CD4-positive, alpha-beta T cell (primary cell): ENCODE results near the gene HSPG2. TPM values are rescaled to one million over a fixed set of nuclear protein-coding genes. Genes with fewer than 3 reads are reported as not detected.

ENCODE experiments used
- ATAC-seq: fragments of 200-7000 bp; cut with Tn5 transposase; one replicate; pipeline ENCODE4 v1.10.0; 2022; ENCODE audit warnings: mild to moderate bottlenecking; ENCODE audit not compliant: poor library complexity
- CTCF ChIA-PET: fragments of 350-600 bp; sonication (Branson Sonifier 250); formaldehyde crosslinking; loops from one replicate; lab custom pipeline; 2021; ENCODE audit warnings: antibody characterized with exemption, inconsistent platforms; lab: Charles Lee
- POLR2A ChIA-PET: fragments of 350-600 bp; sonication (Branson Sonifier 250); formaldehyde crosslinking; loops from one replicate; lab custom pipeline; 2021; ENCODE audit warnings: antibody characterized with exemption, inconsistent platforms; lab: Charles Lee
- DNase-seq, 14 experiments: peaks; one replicate each; pipeline ENCODE4 v3.0.0-alpha.2; 2013 to 2020; ENCODE audit warnings: mixed read lengths in 2 of 14
- H3K27ac ChIP-seq, 2 donors: one replicate each; pipeline versions ENCODE4 v1.5.1 to v1.7.0; 2013; ENCODE audit warnings: low read length in 2 of 2, low read depth in 1 of 2, mild to moderate bottlenecking in 1 of 2
- H3K27me3 ChIP-seq, 2 experiments: 1 replicate in 1 of 2; 2 replicates in 1 of 2; pipeline versions ENCODE4 v1.6.1 to v1.7.0; 2013; ENCODE audit warnings: low read length in 2 of 2, control low read depth in 1 of 2, mild to moderate bottlenecking in 1 of 2, moderate library complexity in 1 of 2; ENCODE audit not compliant: insufficient read depth in 2 of 2, control insufficient read depth in 1 of 2
- H3K36me3 ChIP-seq: one replicate; pipeline ENCODE4 v1.6.1; 2013; ENCODE audit warnings: low read length, control low read depth; ENCODE audit not compliant: insufficient read depth
- H3K4me1 ChIP-seq: one replicate; pipeline ENCODE4 v1.6.1; 2013; ENCODE audit warnings: low read length, control low read depth; ENCODE audit not compliant: insufficient read depth
- H3K4me3 ChIP-seq: one replicate; pipeline ENCODE4 v1.5.1; 2013; ENCODE audit warnings: mild to moderate bottlenecking, low read length, moderate library complexity
- H3K9me3 ChIP-seq, 2 experiments: 1 replicate in 1 of 2; 2 replicates in 1 of 2; pipeline versions ENCODE4 v1.6.1 to v1.7.0; 2013; ENCODE audit warnings: low read length in 2 of 2, mild to moderate bottlenecking in 2 of 2, control low read depth in 1 of 2, moderate library complexity in 1 of 2; ENCODE audit not compliant: control insufficient read depth in 1 of 2, insufficient read depth in 1 of 2
- H3K27ac Mint-ChIP-seq: one replicate; pipeline ENCODE4 v1.8.0; 2020; ENCODE audit warnings: mixed read lengths
- H3K27me3 Mint-ChIP-seq: one replicate; pipeline ENCODE4 v1.8.0; 2021; ENCODE audit warnings: mixed read lengths
- H3K36me3 Mint-ChIP-seq: one replicate; pipeline ENCODE4 v1.8.0; 2021; ENCODE audit warnings: low read depth, mixed read lengths
- H3K4me1 Mint-ChIP-seq: one replicate; pipeline ENCODE4 v1.8.0; 2021; ENCODE audit warnings: low read depth, mixed read lengths
- H3K4me3 Mint-ChIP-seq: one replicate; pipeline ENCODE4 v1.8.0; 2020; ENCODE audit warnings: mild to moderate bottlenecking, mixed read lengths
- H3K9me3 Mint-ChIP-seq: one replicate; pipeline ENCODE4 v1.8.0; 2020; ENCODE audit warnings: mixed read lengths
- intact Hi-C, 2 experiments: fragments of 100-400 bp; cut with DNase I in 1 of 2; cut with micrococcal nuclease in 1 of 2; formaldehyde crosslinking; loops; one replicate each; pipeline versions ENCODE4 v1.15.1 to v1.9.0; 2023 to 2025; cut with DNase I, micrococcal nuclease
- total RNA-seq, 174 experiments: library from RNA in 2 of 174; stranded (reverse) in 2 of 174; gene quantifications; one replicate each; pipeline ENCODE4 v1.2.3 and lab custom pipeline; 2021 to 2026
- TF ChIP-seq, protein P1 (sequence below): fragments of 200-600 bp; IDR thresholded peaks from one replicate; pipeline ENCODE4 v1.8.0; 2022; ENCODE audit warnings: antibody characterized with exemption, mild to moderate bottlenecking

The HSPG2 gene
- total RNA-seq, 2 experiments from 2014 or later = 10.8 to 11.0 TPM

GRCh38 chr1:21841852-21842466, 95.2 kb downstream of the HSPG2 start:
- H3K27me3 Mint-ChIP-seq = no peaks in the 10 kb centered on the region
- peaks cover 4% of the 10 kb centered on the region for H3K36me3 Mint-ChIP-seq
- Histone ChIP-seq H3K4me1 (no peaks in the 10 kb centered on the region), H3K4me3 (no peak overlapping the region), H3K36me3 (no peaks in the 10 kb centered on the region), H3K27ac (no peak overlapping the region), H3K27me3 (no peaks in the 10 kb centered on the region), H3K9me3 (no peaks in the 10 kb centered on the region)
- ChIA-PET CTCF (no interaction called here), POLR2A (no interaction called here)
- H3K27ac Mint-ChIP-seq = no peak overlapping the region
- H3K9me3 Mint-ChIP-seq = no peaks in the 10 kb centered on the region
- H3K4me1 Mint-ChIP-seq = no peaks in the 10 kb centered on the region
- ATAC-seq (no peak), DNase-seq (peak in 1 of 14 experiments; percentile 1)
- no peak overlapping the region for H3K4me3 Mint-ChIP-seq
- TF ChIP-seq, protein P1, sequence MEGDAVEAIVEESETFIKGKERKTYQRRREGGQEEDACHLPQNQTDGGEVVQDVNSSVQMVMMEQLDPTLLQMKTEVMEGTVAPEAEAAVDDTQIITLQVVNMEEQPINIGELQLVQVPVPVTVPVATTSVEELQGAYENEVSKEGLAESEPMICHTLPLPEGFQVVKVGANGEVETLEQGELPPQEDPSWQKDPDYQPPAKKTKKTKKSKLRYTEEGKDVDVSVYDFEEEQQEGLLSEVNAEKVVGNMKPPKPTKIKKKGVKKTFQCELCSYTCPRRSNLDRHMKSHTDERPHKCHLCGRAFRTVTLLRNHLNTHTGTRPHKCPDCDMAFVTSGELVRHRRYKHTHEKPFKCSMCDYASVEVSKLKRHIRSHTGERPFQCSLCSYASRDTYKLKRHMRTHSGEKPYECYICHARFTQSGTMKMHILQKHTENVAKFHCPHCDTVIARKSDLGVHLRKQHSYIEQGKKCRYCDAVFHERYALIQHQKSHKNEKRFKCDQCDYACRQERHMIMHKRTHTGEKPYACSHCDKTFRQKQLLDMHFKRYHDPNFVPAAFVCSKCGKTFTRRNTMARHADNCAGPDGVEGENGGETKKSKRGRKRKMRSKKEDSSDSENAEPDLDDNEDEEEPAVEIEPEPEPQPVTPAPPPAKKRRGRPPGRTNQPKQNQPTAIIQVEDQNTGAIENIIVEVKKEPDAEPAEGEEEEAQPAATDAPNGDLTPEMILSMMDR = no peak
- intact Hi-C loops = no loop called here

GRCh38 chr1:21840981-21841380, 96.1 kb downstream of the HSPG2 start:
- Histone ChIP-seq H3K36me3 (no peaks in the 10 kb centered on the region), H3K9me3 (no peaks in the 10 kb centered on the region), H3K27me3 (no peaks in the 10 kb centered on the region), H3K27ac (no peak overlapping the region), H3K4me3 (no peak overlapping the region), H3K4me1 (no peaks in the 10 kb centered on the region)
- ChIA-PET CTCF (no interaction called here), POLR2A (no interaction called here)
- no peaks in the 10 kb centered on the region for H3K9me3 Mint-ChIP-seq
- TF ChIP-seq, protein P1 = no peak
- no peaks in the 10 kb centered on the region for H3K4me1 Mint-ChIP-seq
- H3K27ac Mint-ChIP-seq = no peak overlapping the region
- intact Hi-C loops = no loop called here
- peaks cover 4% of the 10 kb centered on the region for H3K36me3 Mint-ChIP-seq
- DNase-seq (no peak), ATAC-seq (no peak)
- H3K4me3 Mint-ChIP-seq = no peak overlapping the region
- H3K27me3 Mint-ChIP-seq = no peaks in the 10 kb centered on the region

GRCh38 chr1:21839337-21840037, 97.6 kb downstream of the HSPG2 start:
- no peaks in the 10 kb centered on the region for H3K4me1 Mint-ChIP-seq
- no peak overlapping the region for H3K4me3 Mint-ChIP-seq
- Histone ChIP-seq H3K27me3 (no peaks in the 10 kb centered on the region), H3K36me3 (no peaks in the 10 kb centered on the region), H3K9me3 (peaks cover 0 to 7% of the 10 kb centered on the region in 2 experiments), H3K27ac (no peak overlapping the region), H3K4me1 (no peaks in the 10 kb centered on the region), H3K4me3 (no peak overlapping the region)
- peaks cover 14% of the 10 kb centered on the region for H3K36me3 Mint-ChIP-seq
- ChIA-PET CTCF (no interaction called here), POLR2A (no interaction called here)
- TF ChIP-seq, protein P1 = no peak
- no peak overlapping the region for H3K27ac Mint-ChIP-seq
- no peak for DNase-seq
- H3K9me3 Mint-ChIP-seq = no peaks in the 10 kb centered on the region
- H3K27me3 Mint-ChIP-seq = no peaks in the 10 kb centered on the region
- intact Hi-C loops = no loop called here
- ATAC-seq = no peak
